AG04450 (cell line): ENCODE data around the gene STYXL1. TPM values are rescaled to one million over a fixed set of nuclear protein-coding genes. Genes with fewer than 3 reads are reported as not detected.

Experiments used
- CTCF ChIA-PET: fragments of 300-600, 350-600 bp; formaldehyde crosslinking; extraction: SDS; loops from one replicate; lab custom pipeline; 2022; ENCODE audit warnings: antibody characterized with exemption, inconsistent platforms; lab: Charles Lee
- POLR2A ChIA-PET: fragments of 350-600 bp; formaldehyde crosslinking; extraction: SDS; loops from one replicate; lab custom pipeline; 2021; ENCODE audit warnings: antibody characterized with exemption, inconsistent platforms; lab: Yijun Ruan, JAX
- DNase-seq: peaks from one replicate; pipeline ENCODE4 v3.0.0-alpha.2; 2011; ENCODE audit warnings: low read depth, low spot score
- H3K27ac ChIP-seq: one replicate; pipeline ENCODE4 v1.5.1; 2012; ENCODE audit warnings: low read depth, low read length, control low read depth
- H3K27me3 ChIP-seq: one replicate; pipeline ENCODE4 v1.6.0; 2012; ENCODE audit warnings: low read length; ENCODE audit not compliant: control insufficient read depth, insufficient read depth
- H3K4me3 ChIP-seq: 2 replicates; pipeline ENCODE4 v1.5.1; 2011; ENCODE audit warnings: mild to moderate bottlenecking, low read depth, low read length, control low read depth
- H3K9me3 ChIP-seq: 2 replicates; pipeline ENCODE4 v1.5.1; 2012; ENCODE audit warnings: low read length; ENCODE audit not compliant: control insufficient read depth, insufficient read depth
- polyA plus RNA-seq: library from polyadenylated mRNA; depleted of rRNA; stranded (reverse); fragments of >200 nt; gene quantifications from 2 replicates; pipeline ENCODE4 v1.2.3, GENCODE V29; 2011
- TF ChIP-seq, protein P1 (sequence below): IDR thresholded peaks from 2 replicates; pipeline ENCODE4 v1.5.1; 2011; ENCODE audit warnings: low read depth, low read length, control low read depth, inconsistent platforms

Gene STYXL1
- polyA plus RNA-seq, 1 experiment = 77.0 TPM

DNA sequence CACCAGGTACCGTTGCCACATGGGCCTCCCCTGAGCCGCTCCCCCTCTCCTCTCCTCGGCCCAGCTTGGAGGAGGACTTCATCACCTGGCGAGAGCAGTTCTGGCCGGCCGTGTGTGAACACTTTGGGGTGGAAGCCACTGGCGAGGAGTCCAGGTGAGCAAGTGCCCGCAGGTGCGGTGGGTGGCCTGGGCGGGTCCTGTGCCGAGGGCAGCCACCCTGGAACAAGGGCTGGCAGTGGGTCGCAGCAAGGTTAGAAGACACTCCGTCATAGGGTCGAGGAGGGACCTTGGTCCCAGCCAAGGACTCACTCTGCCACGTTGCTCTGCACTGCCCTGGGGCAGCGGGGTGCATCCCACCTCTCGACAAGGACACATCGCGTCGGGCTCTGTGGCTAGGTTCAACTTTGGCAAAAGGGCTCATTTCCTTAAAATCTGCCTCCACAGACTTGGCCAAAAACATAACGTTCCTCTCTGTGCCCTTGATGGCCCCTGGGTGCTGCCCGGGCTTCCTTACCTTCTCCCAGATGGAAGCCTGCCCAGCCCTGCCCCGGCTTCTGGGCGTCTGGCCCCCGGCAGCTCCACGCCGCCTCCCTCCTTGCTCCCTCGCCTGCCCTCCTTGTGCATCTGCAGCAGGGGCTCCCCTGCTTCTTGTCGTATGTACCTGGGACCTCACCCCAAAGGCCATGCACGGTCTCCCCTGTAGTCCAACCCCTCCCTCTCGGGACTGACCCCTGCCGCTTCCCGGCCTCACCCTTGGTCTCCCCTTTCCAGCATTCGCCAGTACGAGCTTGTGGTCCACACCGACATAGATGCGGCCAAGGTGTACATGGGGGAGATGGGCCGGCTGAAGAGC, 66.1 kb downstream of the STYXL1 start:
- Histone ChIP-seq H3K27ac (no peak overlapping the region), H3K4me3 (no peak overlapping the region), H3K9me3 (no peaks in the 10 kb centered on the region; the same call in 1 of the 2 replicates), H3K27me3 (no peaks in the 10 kb centered on the region)
- no peak for DNase-seq
- ChIA-PET CTCF (no interaction called here), POLR2A (no interaction called here)
- TF ChIP-seq, protein P1, sequence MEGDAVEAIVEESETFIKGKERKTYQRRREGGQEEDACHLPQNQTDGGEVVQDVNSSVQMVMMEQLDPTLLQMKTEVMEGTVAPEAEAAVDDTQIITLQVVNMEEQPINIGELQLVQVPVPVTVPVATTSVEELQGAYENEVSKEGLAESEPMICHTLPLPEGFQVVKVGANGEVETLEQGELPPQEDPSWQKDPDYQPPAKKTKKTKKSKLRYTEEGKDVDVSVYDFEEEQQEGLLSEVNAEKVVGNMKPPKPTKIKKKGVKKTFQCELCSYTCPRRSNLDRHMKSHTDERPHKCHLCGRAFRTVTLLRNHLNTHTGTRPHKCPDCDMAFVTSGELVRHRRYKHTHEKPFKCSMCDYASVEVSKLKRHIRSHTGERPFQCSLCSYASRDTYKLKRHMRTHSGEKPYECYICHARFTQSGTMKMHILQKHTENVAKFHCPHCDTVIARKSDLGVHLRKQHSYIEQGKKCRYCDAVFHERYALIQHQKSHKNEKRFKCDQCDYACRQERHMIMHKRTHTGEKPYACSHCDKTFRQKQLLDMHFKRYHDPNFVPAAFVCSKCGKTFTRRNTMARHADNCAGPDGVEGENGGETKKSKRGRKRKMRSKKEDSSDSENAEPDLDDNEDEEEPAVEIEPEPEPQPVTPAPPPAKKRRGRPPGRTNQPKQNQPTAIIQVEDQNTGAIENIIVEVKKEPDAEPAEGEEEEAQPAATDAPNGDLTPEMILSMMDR = no peak

DNA sequence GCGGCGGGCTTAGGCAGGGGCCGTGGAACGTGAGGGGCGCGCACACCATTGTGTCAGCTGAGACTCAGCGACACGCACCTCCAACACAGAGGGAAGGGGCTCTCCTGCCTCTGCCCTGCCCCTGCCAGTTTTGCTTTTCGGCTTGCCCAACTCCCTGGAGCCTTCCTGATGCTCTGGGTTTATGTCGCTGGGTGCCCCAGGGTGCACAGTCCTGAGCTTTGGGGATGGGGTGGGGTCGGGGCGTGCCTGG, 66.7 kb downstream of the STYXL1 start:
- H3K4me3 ChIP-seq = no peak overlapping the region
- no peak overlapping the region for H3K27ac ChIP-seq
- H3K9me3 ChIP-seq = no peaks in the 10 kb centered on the region; the same call in 1 of the 2 replicates
- TF ChIP-seq, protein P1 = no peak
- POLR2A ChIA-PET = no interaction called here
- DNase-seq = no peak
- H3K27me3 ChIP-seq = no peaks in the 10 kb centered on the region
- CTCF ChIA-PET = no interaction called here

DNA sequence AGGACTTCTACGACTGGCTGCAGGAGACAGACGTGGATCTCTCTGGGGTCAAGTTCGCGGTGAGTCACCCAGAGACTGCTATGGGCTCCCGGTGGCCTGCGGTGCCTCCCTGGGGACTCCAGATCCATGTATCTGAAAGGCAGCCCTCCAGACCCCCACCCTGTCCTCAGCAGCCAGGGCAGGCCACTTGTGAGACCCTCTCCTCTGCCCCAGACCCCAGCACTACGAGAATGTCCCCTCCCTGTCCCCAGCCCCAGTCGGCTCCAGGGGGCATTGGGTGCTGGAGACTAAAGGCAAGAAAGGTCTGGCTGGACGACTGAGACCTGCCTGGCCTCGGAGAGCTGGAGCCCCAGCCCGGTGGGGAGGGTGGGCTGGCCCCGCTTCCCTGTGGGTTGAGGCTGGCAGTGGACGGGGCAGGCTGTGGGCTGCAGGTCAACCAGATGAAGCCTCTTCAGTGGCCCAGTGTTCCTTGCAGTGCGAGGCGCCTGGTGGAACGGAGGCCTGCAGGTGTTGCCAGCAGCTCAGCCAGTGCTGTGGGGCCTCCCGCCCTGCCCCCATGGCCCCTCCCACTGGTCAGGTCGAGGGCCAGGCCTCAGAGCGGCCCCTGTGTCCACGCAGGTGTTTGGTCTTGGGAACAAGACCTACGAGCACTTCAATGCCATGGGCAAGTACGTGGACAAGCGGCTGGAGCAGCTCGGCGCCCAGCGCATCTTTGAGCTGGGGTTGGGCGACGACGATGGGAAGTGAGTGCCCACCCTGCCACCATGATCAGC, 67.2 kb downstream of the STYXL1 start:
- H3K4me3 ChIP-seq = no peak overlapping the region
- H3K9me3 ChIP-seq = no peaks in the 10 kb centered on the region; the same call in 1 of the 2 replicates
- DNase-seq = no peak
- CTCF ChIA-PET = no interaction called here
- H3K27ac ChIP-seq = no peak overlapping the region
- TF ChIP-seq, protein P1 = no peak
- H3K27me3 ChIP-seq = no peaks in the 10 kb centered on the region
- POLR2A ChIA-PET = no interaction called here

DNA sequence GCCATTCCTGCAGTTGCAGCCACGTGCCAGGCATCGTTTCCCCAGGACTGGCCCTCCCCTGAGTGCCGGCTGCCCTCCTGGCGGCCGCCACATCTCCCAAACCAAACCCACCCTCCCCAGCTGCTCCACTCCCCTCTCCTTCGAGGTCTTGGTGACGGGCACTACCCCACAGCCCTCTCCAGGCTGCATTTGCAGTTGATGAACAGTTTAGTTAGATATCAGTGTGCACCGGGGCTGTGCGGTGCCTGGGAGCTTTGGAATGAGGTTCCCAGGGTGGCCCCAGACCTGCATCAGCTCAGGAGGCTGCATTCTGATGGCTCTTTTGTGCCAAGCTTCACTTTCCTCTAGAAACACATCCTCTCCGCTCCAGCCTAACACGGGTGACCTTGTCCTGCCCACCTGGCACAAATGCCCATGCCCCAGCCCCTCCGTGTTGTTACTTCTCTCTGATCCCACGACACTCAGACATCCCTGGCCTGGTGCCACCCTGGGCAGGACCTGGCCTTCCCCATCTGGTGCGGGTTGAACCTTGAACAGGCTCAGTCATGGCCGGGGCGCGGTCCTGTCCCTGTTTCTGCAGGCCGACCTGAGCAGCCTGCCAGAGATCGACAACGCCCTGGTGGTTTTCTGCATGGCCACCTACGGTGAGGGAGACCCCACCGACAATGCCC, 67.9 kb downstream of the STYXL1 start:
- no peaks in the 10 kb centered on the region; the same call in 1 of the 2 replicates for H3K9me3 ChIP-seq
- CTCF ChIA-PET = no interaction called here
- H3K4me3 ChIP-seq = no peak overlapping the region
- TF ChIP-seq, protein P1 = no peak
- no peaks in the 10 kb centered on the region for H3K27me3 ChIP-seq
- POLR2A ChIA-PET = no interaction called here
- no peak overlapping the region for H3K27ac ChIP-seq
- no peak for DNase-seq

DNA sequence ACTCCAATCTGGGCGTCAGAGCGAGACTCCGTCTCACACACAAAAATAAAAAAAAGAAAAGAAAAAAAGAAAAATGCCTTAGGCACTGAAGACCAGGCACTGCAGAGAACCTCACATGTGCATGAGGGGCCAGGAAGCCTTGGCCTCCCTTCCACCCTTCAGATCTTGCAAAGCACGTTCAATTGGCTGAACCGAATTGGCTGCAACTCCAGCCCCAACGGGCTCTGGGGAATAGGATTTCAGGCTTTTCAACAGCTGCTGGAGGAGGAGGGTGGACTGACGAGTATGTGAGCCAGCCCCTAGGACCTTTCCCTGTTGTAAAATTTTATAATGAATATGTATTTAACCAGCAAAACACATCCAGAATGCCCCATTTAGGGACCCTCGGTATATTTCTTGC, 70.1 kb downstream of the STYXL1 start:
- TF ChIP-seq, protein P1 = no peak

More for the DNA sequence above, 70.1 kb downstream of the STYXL1 start:
- no peak for DNase-seq
- Histone ChIP-seq H3K27me3 (no peaks in the 10 kb centered on the region), H3K9me3 (no peaks in the 10 kb centered on the region), H3K4me3 (no peak overlapping the region), H3K27ac (no peak overlapping the region)
- ChIA-PET POLR2A (no interaction called here), CTCF (no interaction called here)
